ENCODE results near the gene DLG1. TPM values are rescaled to one million over a fixed set of nuclear protein-coding genes. Genes with fewer than 3 reads are reported as not detected.

The DLG1 gene
- total RNA-seq, 4 donors from 2014 or later, result 71.4 to 96.7 (median 88.5) TPM

DNA sequence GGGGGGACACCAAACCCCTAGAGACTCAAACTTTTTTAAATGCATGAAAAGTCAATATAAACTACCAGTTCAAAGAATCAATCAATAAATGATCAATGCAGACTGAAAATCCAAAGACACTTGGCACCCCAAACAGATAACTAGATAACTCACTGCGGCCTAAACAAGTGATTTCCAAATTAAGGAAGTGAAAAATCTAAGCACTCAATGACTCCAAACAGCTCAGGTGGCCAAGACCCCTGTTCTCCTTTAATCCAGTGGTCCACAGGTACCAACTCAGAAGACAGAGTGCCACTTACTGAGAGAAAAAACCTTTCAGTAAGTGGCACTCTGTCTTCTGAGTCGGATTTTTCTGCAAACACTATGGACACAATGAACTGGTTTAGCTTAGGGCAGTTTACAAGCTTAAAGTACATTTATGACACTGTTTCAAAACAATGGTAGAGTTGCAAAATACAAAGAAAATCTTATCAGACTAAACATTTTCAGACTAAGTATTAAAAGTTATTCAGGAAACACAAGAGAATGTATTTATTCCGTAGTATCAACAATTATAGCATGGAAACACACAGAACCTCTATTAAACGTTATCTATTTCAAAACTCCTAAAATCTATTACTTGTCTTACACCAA lies 4.7 kb downstream of the DLG1 start:
- WGBS, 2 donors, result 67 to 68% methylated on average over 4 of the region's 4 CpGs
- no peak overlapping the region for H3K4me3 ChIP-seq (ENCODE audit: low read depth, poor library complexity, severe bottlenecking)
- no peak for DNase-seq (ENCODE audit: low spot score in 2 of 2)
- intact Hi-C loops (cut with DNase I; ENCODE audit: low total_unique reads), result no loop called here
- TF ChIP-seq, protein P1, sequence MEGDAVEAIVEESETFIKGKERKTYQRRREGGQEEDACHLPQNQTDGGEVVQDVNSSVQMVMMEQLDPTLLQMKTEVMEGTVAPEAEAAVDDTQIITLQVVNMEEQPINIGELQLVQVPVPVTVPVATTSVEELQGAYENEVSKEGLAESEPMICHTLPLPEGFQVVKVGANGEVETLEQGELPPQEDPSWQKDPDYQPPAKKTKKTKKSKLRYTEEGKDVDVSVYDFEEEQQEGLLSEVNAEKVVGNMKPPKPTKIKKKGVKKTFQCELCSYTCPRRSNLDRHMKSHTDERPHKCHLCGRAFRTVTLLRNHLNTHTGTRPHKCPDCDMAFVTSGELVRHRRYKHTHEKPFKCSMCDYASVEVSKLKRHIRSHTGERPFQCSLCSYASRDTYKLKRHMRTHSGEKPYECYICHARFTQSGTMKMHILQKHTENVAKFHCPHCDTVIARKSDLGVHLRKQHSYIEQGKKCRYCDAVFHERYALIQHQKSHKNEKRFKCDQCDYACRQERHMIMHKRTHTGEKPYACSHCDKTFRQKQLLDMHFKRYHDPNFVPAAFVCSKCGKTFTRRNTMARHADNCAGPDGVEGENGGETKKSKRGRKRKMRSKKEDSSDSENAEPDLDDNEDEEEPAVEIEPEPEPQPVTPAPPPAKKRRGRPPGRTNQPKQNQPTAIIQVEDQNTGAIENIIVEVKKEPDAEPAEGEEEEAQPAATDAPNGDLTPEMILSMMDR (IDR thresholded peaks at IDR 0.05), result no peak
- no peak for TF ChIP-seq POLR2A (IDR thresholded peaks at IDR 0.05)

DNA sequence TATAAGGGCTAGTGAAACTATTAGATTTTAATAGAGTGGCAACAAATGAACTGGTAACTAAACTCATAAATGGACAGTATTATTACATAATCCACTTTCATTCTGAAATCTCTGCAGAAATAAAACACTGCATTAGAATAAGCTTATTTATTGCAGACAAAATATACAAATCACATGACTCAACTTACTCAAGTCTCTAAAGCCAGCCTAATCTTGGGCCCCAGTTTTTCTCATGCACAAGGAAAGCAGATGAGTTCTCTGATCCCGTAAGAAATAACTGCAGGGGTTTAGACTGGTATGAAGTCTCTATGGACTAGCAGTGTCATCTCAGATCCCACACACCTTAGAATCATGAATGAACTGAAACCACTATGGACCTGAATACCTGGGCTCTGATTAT lies 5.8 kb downstream of the DLG1 start:
- WGBS, 2 donors, result 86 to 90% methylated on average over 1 of the region's 1 CpG
- TF ChIP-seq, protein P1 (IDR thresholded peaks at IDR 0.05), result no peak
- no peak for TF ChIP-seq POLR2A (IDR thresholded peaks at IDR 0.05)
- H3K4me3 ChIP-seq (ENCODE audit: low read depth, poor library complexity, severe bottlenecking), result no peak overlapping the region
- DNase-seq (ENCODE audit: low spot score in 2 of 2), result no peak
- intact Hi-C loops (cut with DNase I; ENCODE audit: low total_unique reads), result no loop called here

DNA sequence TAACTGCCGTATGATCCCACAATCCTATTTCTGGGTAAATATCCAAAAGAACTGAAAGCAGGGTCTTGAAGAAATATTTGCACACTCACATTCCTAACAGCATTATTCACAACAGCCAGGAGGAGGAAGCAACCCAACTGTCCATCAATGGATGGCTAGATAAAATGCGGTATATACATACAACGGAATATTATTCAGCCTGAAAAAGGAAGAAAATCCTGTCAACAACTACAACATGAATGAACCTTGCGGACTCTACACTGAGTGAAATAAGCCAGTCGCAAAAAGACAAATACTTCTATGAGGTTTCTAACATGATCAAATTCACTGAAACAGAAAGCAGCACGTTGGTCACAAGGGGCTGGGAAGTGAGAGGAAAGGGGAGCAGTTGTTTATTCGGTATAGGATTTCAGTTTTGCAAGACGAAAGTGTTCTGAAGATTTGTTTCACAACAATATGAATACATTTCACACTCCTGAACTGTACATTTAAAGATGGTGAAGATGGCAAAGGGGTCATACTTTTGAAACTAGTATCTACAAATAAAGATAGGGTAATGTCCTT lies 6.2 kb downstream of the DLG1 start:
- 90 to 92% methylated on average over 8 of the region's 8 CpGs for WGBS, 2 donors

DNA sequence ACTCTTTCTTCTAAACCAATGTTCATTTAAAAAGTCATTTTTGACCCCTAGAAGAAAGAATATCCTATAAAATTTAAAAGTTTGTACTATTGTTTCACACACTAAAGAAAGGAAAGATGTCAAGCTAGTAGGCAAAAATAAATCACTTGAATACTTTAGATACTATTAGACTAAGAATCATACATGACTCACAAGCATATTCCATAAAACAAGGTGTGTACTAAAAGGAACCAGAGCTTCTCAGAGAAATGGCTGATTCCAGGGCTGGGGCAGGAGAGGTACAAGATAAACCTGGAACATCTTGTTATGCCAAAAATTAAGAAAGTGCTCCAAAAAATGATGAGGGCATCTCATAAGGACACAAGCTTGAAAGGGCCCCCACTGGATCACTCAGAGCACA lies 8.7 kb downstream of the DLG1 start:
- TF ChIP-seq, protein P1 (IDR thresholded peaks at IDR 0.05), result no peak
- no peak for TF ChIP-seq POLR2A (IDR thresholded peaks at IDR 0.05)
- H3K4me3 ChIP-seq (ENCODE audit: low read depth, poor library complexity, severe bottlenecking), result no peak overlapping the region
- intact Hi-C loops (cut with DNase I; ENCODE audit: low total_unique reads), result no loop called here
- no peak for DNase-seq (ENCODE audit: low spot score in 2 of 2)

More for the DNA sequence above, 6.2 kb downstream of the DLG1 start:
- no peak overlapping the region for H3K4me3 ChIP-seq (ENCODE audit: low read depth, poor library complexity, severe bottlenecking)
- DNase-seq (ENCODE audit: low spot score in 2 of 2), result no peak
- intact Hi-C loops (cut with DNase I; ENCODE audit: low total_unique reads), result no loop called here
- TF ChIP-seq, protein P1 (IDR thresholded peaks at IDR 0.05), result no peak
- no peak for TF ChIP-seq POLR2A (IDR thresholded peaks at IDR 0.05)

DNA sequence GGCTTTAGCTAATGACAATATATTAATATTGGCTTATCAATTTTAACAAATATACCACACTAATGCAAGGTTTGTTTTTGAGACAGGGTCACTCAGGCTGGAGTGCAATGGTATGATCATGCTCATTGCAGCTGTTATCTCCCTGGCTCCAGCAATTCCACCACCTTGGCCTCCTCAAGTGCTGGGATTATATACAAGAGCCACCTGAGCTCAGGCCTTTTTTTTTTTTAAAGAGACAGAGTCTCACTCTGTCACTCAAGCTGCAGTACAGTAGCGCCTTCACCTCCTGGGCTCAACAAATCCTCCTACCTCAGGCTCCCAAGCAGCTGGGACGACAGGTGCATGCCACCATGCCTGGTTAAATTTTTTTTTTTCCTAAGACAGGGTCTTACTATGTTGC lies 11.7 kb downstream of the DLG1 start:
- WGBS, 2 donors, result 96 to 100% methylated on average over 2 of the region's 2 CpGs
- no peak for DNase-seq (ENCODE audit: low spot score in 2 of 2)
- H3K4me3 ChIP-seq (ENCODE audit: low read depth, poor library complexity, severe bottlenecking), result no peak overlapping the region
- TF ChIP-seq POLR2A (IDR thresholded peaks at IDR 0.05), result no peak
- TF ChIP-seq, protein P1 (IDR thresholded peaks at IDR 0.05), result no peak
- intact Hi-C loops (cut with DNase I; ENCODE audit: low total_unique reads), result no loop called here

DNA sequence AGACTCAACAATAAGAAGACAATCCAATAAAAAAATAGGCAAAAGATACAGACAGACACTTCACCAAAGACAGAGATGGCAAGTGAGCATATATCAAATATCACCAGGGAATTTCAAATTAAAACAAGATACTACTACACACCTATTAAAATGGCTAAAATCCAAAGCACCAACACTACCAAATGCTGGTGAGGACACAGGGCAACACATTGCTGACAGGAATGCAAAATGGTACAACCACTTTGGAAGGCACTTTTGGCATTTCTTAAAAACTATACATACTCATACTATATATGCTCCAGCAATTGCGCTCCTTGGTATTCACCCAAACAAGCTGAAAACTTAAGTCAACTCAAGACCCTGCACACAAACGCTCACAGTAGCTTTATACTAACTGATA lies 12.9 kb downstream of the DLG1 start:
- intact Hi-C loops (cut with DNase I; ENCODE audit: low total_unique reads), result no loop called here
- no peak overlapping the region for H3K4me3 ChIP-seq (ENCODE audit: low read depth, poor library complexity, severe bottlenecking)
- WGBS, 2 donors, result 97 to 98% methylated on average over 2 of the region's 2 CpGs
- TF ChIP-seq, protein P1 (IDR thresholded peaks at IDR 0.05), result no peak
- DNase-seq (ENCODE audit: low spot score in 2 of 2), result no peak
